Lower leg skin (tissue), 4 donors: Measurements from ENCODE around the gene TSN. TPM values are rescaled to one million over a fixed set of nuclear protein-coding genes. Genes with fewer than 3 reads are reported as not detected.
"Not testable (repeated sequence)": the region's sequence is repeated elsewhere in the genome, so short reads cannot be mapped to it uniquely, and the experiment has no call there.

Experiments used
- DNase-seq, 2 donors: peaks; one replicate each; pipeline ENCODE4 v3.0.0-alpha.2; 2019; ENCODE audit warnings: low spot score in 2 of 2
- H3K4me3 ChIP-seq: fragments of 200-600 bp; sonication (generic); 2 replicates; pipeline ENCODE4 v1.5.1; 2017; ENCODE audit warnings: mild to moderate bottlenecking, low read depth; ENCODE audit not compliant: poor library complexity, severe bottlenecking
- POLR2A ChIP-seq, 2 donors: fragments of 450-650 bp; IDR thresholded peaks; one replicate each; pipeline ENCODE4 v1.6.1; 2016 to 2017; ENCODE audit warnings: antibody characterized with exemption in 2 of 2, mild to moderate bottlenecking in 1 of 2, moderate library complexity in 1 of 2
- WGBS, 2 donors: methylation state at CpG; one replicate each; pipeline ENCODE4 v1.1.5; 2018; 5-methylcytosine and 5-hydroxymethylcytosine counted together
- intact Hi-C: fragments of 100-400 bp; cut with DNase I; formaldehyde crosslinking; loops from one replicate; pipeline ENCODE4 v1.15.0; 2023; ENCODE audit warnings: low total_unique reads
- total RNA-seq, 4 donors: library from RNA; depleted of rRNA; stranded (reverse); fragments of >200 nt; gene quantifications; one replicate each; pipeline ENCODE4 v1.1.0, GENCODE V29; 2016
- TF ChIP-seq, protein P1 (sequence below), 3 donors: fragments of 450-650 bp; IDR thresholded peaks; one replicate each; pipeline ENCODE4 v1.5.1; 2016; ENCODE audit warnings: antibody characterized with exemption in 3 of 3, mild to moderate bottlenecking in 3 of 3, moderate library complexity in 2 of 3

TSN gene
- total RNA-seq, 4 donors from 2014 or later = 30.7 to 52.4 (median 35.4) TPM

DNA sequence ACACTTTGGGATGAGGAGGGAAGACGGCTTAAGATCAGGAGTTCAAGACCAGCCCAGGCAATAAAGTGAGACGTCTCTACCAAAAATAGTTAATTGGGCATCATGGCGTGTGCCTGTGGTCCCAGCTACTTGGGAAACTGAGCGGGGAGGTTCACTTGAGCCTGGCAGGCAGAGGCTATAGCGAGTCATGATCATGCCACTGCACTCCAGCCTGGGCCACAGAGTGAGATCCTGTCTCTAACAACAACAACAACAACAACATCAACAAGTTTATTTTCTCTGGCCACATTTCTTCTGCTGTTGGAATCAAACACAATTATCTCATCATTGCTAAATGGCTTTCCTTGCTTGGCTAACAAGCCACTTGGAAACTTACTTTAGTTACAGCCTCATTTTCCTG, 32.1 kb upstream of the TSN start:
- H3K4me3 ChIP-seq = no peak overlapping the region
- intact Hi-C loops = loop anchor here (10.0 kb wide), 1 partner anchor 189 kb away; the partner anchor contains the start of gene RNU4ATAC
- DNase-seq = peak in 1 of 2 donors; percentile 81
- WGBS, 2 donors = 65 to 66% methylated on average over 5 of the region's 5 CpGs
- no peak for TF ChIP-seq POLR2A (IDR thresholded peaks at IDR 0.05)
- TF ChIP-seq, protein P1, sequence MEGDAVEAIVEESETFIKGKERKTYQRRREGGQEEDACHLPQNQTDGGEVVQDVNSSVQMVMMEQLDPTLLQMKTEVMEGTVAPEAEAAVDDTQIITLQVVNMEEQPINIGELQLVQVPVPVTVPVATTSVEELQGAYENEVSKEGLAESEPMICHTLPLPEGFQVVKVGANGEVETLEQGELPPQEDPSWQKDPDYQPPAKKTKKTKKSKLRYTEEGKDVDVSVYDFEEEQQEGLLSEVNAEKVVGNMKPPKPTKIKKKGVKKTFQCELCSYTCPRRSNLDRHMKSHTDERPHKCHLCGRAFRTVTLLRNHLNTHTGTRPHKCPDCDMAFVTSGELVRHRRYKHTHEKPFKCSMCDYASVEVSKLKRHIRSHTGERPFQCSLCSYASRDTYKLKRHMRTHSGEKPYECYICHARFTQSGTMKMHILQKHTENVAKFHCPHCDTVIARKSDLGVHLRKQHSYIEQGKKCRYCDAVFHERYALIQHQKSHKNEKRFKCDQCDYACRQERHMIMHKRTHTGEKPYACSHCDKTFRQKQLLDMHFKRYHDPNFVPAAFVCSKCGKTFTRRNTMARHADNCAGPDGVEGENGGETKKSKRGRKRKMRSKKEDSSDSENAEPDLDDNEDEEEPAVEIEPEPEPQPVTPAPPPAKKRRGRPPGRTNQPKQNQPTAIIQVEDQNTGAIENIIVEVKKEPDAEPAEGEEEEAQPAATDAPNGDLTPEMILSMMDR (IDR thresholded peaks at IDR 0.05) = no peak

DNA sequence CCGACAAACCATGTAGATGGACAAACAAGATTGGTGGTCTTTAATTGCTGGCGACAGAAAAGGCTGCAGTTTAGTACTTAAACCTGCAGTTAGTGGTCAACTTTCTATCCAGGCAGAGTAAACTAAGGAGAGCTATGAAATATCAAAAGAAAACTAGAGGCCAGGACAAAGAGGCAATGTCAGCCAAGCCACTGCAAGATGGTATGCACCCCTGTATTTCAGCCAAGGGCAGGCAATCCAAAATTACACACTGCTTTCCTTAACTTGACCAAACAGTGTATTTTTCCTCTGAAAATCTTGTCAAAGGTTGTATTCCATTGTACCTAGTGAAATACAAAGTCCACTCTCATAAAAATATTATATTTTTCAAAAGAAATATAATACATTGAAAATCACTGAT, 28.1 kb upstream of the TSN start:
- 99 to 100% methylated on average over 2 of the region's 2 CpGs for WGBS, 2 donors
- no peak overlapping the region for H3K4me3 ChIP-seq
- TF ChIP-seq POLR2A (IDR thresholded peaks at IDR 0.05) = no peak
- TF ChIP-seq, protein P1 (IDR thresholded peaks at IDR 0.05) = no peak
- intact Hi-C loops = loop anchor here (10.0 kb wide), 1 partner anchor 193 kb away; the partner anchor contains the start of gene RNU4ATAC
- no peak for DNase-seq

- DNase-seq = no peak
- intact Hi-C loops = loop anchor here (10.0 kb wide), 1 partner anchor 193 kb away; the partner anchor contains the start of gene RNU4ATAC
- TF ChIP-seq, protein P1 (IDR thresholded peaks at IDR 0.05) = no peak
- TF ChIP-seq POLR2A (IDR thresholded peaks at IDR 0.05) = no peak
- H3K4me3 ChIP-seq = no peak overlapping the region
Measured at GRCh38 chr2:121727950-121728349, 27.5 kb upstream of the TSN start.

GRCh38 chr2:121731366-121731765, 24.1 kb upstream of the TSN start:
- intact Hi-C loops = no loop called here

DNA sequence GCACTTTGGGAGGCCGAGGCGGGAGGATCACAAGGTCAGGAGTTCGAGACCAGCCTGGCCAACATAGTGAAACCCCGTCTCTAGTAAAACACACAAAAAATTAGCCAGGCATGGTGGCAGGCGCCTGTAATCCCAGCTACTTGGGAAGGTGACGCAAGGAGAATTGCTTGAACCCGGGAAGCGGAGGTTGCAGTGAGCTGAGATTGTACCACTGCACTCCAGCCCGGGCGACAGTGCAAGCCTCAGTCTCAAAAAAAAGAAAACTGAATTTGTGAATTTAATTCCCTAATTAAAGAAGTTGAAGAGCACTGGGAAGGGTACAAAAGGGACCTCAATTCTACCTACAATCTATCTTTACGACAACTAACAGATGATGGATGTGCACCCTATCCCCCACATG, 20.9 kb upstream of the TSN start:
- DNase-seq, H3K4me3 ChIP-seq, intact Hi-C loops: not testable (repeated sequence)
- WGBS, 2 donors = 90 to 94% methylated on average over 11 of the region's 11 CpGs

More at GRCh38 chr2:121731366-121731765, 24.1 kb upstream of the TSN start:
- no peak overlapping the region for H3K4me3 ChIP-seq
- no peak for DNase-seq
- TF ChIP-seq POLR2A (IDR thresholded peaks at IDR 0.05) = no peak
- TF ChIP-seq, protein P1 (IDR thresholded peaks at IDR 0.05) = no peak
- WGBS, 2 donors = 83 to 91% methylated on average over 6 of the region's 6 CpGs

DNA sequence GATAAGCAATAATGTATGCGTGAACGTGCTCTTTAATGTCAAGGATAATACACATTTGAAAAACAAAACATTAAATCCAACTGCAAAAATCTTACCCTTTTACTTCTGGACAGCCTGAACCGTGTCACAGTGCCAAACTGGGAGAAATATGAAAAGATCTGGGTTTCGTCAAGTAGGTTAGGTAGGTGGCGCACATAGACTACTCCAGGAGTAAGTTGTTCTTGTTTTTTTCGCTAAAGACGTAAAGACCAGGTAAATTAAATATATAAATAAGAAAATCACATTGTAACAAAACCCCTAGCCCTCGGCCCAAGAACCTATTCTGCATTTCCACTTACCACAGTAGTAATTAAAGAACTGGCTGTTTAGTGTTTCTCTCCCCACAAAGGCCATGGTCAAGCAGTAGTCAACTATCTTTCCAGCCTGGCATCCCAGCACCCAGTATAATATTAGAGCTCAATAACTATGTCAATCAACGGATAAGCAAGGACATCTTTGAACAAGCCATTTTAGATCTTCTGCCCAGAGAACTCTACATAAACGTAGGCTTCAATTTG, 19.9 kb upstream of the TSN start:
- intact Hi-C loops = no loop called here
- no peak overlapping the region for H3K4me3 ChIP-seq
- no peak for TF ChIP-seq POLR2A (IDR thresholded peaks at IDR 0.05)
- TF ChIP-seq, protein P1 (IDR thresholded peaks at IDR 0.05) = no peak
- no peak for DNase-seq
- 18 to 25% methylated on average over 10 of the region's 10 CpGs for WGBS, 2 donors
